HepG2 (cell line): ENCODE measurements around the gene PAQR3. TPM values are rescaled to one million over a fixed set of nuclear protein-coding genes. Genes with fewer than 3 reads are reported as not detected.

ENCODE experiments used
- ATAC-seq: fragments of 200-7000 bp; cut with Tn5 transposase; 3 replicates; pipeline ENCODE4 v1.9.1; 2020; ENCODE audit warnings: mild to moderate bottlenecking, moderate library complexity
- BruUV-seq: library from RNA; stranded (reverse); fragments of 400-500 nt; replicated peaks from 2 replicates; lab custom pipeline; 2021; lab: Mats Ljungman, UMichigan
- CTCF ChIA-PET: fragments of 300-600 bp; formaldehyde crosslinking; extraction: SDS; loops from one replicate; lab custom pipeline; 2021; ENCODE audit warnings: low total read pairs, inconsistent platforms, low intra/inter-chr PET ratio; lab: Yijun Ruan, JAX
- POLR2A ChIA-PET: fragments of 350-600 bp; sonication (Branson Sonifier 250); formaldehyde crosslinking; loops from one replicate; lab custom pipeline; 2020; ENCODE audit warnings: antibody characterized with exemption, inconsistent platforms; lab: Yijun Ruan, JAX
- DNase-seq: peaks from one replicate; pipeline ENCODE4 v3.0.0-alpha.2; 2015; ENCODE audit warnings: low spot score
- FAIRE-seq: peaks from 3 replicates; lab custom pipeline; 2011; peaks lifted over from hg19 to GRCh38; lab: Jason Lieb, UNC
- H2AFZ ChIP-seq: one replicate; pipeline ENCODE4 v1.6.1; 2011; ENCODE audit warnings: low read length, inconsistent platforms
- H3K27ac ChIP-seq: fragments of 300-600 bp; 3 replicates; pipeline ENCODE4 v1.8.0; 2011; ENCODE audit warnings: mixed run types, mild to moderate bottlenecking, mixed read lengths, low read length, inconsistent platforms; ENCODE audit not compliant: insufficient read depth; ENCODE audit errors: extremely low read length
- H3K27me3 ChIP-seq, 2 experiments: fragments of 200-600 bp in 1 of 2; 2 replicates in 1 of 2; 3 replicates in 1 of 2; pipeline versions ENCODE4 v1.6.0 to v1.8.0; 2011; ENCODE audit warnings: low read length in 2 of 2, mild to moderate bottlenecking in 2 of 2, moderate library complexity in 2 of 2, inconsistent platforms in 1 of 2; ENCODE audit not compliant: insufficient read depth in 2 of 2, control insufficient read depth in 1 of 2
- H3K36me3 ChIP-seq, 2 experiments: fragments of 200-600 bp in 1 of 2; replicated peaks in 1 of 2; 2 replicates in 1 of 2; 3 replicates in 1 of 2; pipeline versions ENCODE4 v1.5.1 to v1.8.0; 2011; ENCODE audit warnings: low read length in 2 of 2, inconsistent platforms in 1 of 2; ENCODE audit not compliant: insufficient read depth in 2 of 2, control insufficient read depth in 1 of 2
- H3K4me1 ChIP-seq: 2 replicates; pipeline ENCODE4 v1.5.1; 2012; ENCODE audit warnings: low read length, inconsistent platforms; ENCODE audit not compliant: insufficient read depth
- H3K4me2 ChIP-seq: 2 replicates; pipeline ENCODE4 v1.6.0; 2011; ENCODE audit warnings: low read depth, low read length, inconsistent platforms
- H3K4me3 ChIP-seq, 3 experiments: fragments of 200-600 bp in 1 of 3; sonication (generic), shearing (Covaris generic) in 1 of 3; replicated peaks in 1 of 3; 2 replicates each; pipeline ENCODE4 v1.5.1; 2011 to 2016; ENCODE audit warnings: low read length in 3 of 3, inconsistent platforms in 2 of 3, low read depth in 2 of 3, mild to moderate bottlenecking in 2 of 3, control low read depth in 1 of 3, mixed read lengths in 1 of 3; ENCODE audit not compliant: insufficient read depth in 1 of 3
- H3K79me2 ChIP-seq: one replicate; pipeline ENCODE4 v1.6.1; 2011; ENCODE audit warnings: low read length, inconsistent platforms; ENCODE audit not compliant: insufficient read depth
- H3K9ac ChIP-seq: 2 replicates; pipeline ENCODE4 v1.6.0; 2011; ENCODE audit warnings: mild to moderate bottlenecking, low read depth, low read length, inconsistent platforms; ENCODE audit not compliant: insufficient read depth
- H3K9me3 ChIP-seq: 2 replicates; pipeline ENCODE4 v1.5.1; 2012; ENCODE audit warnings: mild to moderate bottlenecking, low read length
- H4K20me1 ChIP-seq: 2 replicates; pipeline ENCODE4 v1.6.0; 2011; ENCODE audit warnings: inconsistent platforms, mild to moderate bottlenecking, low read length, moderate library complexity; ENCODE audit not compliant: insufficient read depth
- ARHGAP35 ChIP-seq: sonication (generic); formaldehyde crosslinking; IDR thresholded peaks from 2 replicates; pipeline ENCODE4 v1.9.0; 2022; ENCODE audit warnings: mild to moderate bottlenecking, inconsistent platforms, moderate library complexity, missing genetic modification reagents, borderline replicate concordance
- CREB1 ChIP-seq, 2 experiments: fragments of 450-650 bp in 1 of 2; IDR thresholded peaks; 2 replicates each; pipeline ENCODE4 v1.6.1; 2016 to 2017; ENCODE audit warnings: control low read depth in 1 of 2, mild to moderate bottlenecking in 1 of 2, missing compliant biosample characterization in 1 of 2, missing genetic modification characterization in 1 of 2
- CREM ChIP-seq, 2 experiments: sonication (generic) in 1 of 2; formaldehyde crosslinking in 1 of 2; IDR thresholded peaks; 2 replicates each; pipeline versions ENCODE4 v1.4.0 to v1.6.1; 2016 to 2020; ENCODE audit warnings: antibody characterized with exemption in 1 of 2, mild to moderate bottlenecking in 1 of 2, missing genetic modification reagents in 1 of 2
- IKZF1 ChIP-seq: fragments of 450-650 bp; IDR thresholded peaks from 2 replicates; pipeline ENCODE4 v1.7.1; 2016
- KDM6A ChIP-seq: IDR thresholded peaks from 2 replicates; pipeline ENCODE4 v1.6.1; 2016; ENCODE audit warnings: low read depth
- MYC ChIP-seq: sonication (generic); formaldehyde crosslinking; IDR thresholded peaks from 2 replicates; pipeline ENCODE4 v1.9.0; 2021; ENCODE audit warnings: missing genetic modification reagents, borderline replicate concordance
- NFYB ChIP-seq: sonication (generic); formaldehyde crosslinking; IDR thresholded peaks from 2 replicates; pipeline ENCODE4 v1.4.0; 2020; ENCODE audit warnings: missing genetic modification reagents
- PHF20 ChIP-seq: sonication (generic); formaldehyde crosslinking; IDR thresholded peaks from 2 replicates; pipeline ENCODE4 v1.5.0; 2020; ENCODE audit warnings: mild to moderate bottlenecking, missing genetic modification reagents
- PITX1 ChIP-seq: sonication (generic); formaldehyde crosslinking; IDR thresholded peaks from 2 replicates; pipeline ENCODE4 v1.5.1; 2020; ENCODE audit warnings: mild to moderate bottlenecking, missing genetic modification reagents
- PPARG ChIP-seq: conservative IDR thresholded peaks from 2 replicates; pipeline ENCODE4 v1.6.1; 2016; ENCODE audit warnings: missing biosample characterization, missing genetic modification reagents
- RELA ChIP-seq: sonication (generic); formaldehyde crosslinking; IDR thresholded peaks from 2 replicates; pipeline ENCODE4 v1.4.0; 2020; ENCODE audit warnings: missing genetic modification reagents
- TEAD2 ChIP-seq: sonication (generic); formaldehyde crosslinking; IDR thresholded peaks from 2 replicates; pipeline ENCODE4 v1.9.0; 2021; ENCODE audit warnings: missing genetic modification reagents
- ZNF619 ChIP-seq: sonication (generic); formaldehyde crosslinking; IDR thresholded peaks from 2 replicates; pipeline ENCODE4 v1.4.0; 2020; ENCODE audit warnings: mild to moderate bottlenecking, missing genetic modification reagents
- ZNF850 ChIP-seq: sonication (generic); formaldehyde crosslinking; conservative IDR thresholded peaks from 2 replicates; pipeline ENCODE4 v1.9.0; 2021; ENCODE audit warnings: mild to moderate bottlenecking, missing genetic modification reagents
- WGBS: methylation state at CpG from one replicate; pipeline ENCODE4 v1.1.6; 2017; ENCODE audit warnings: low lambda C conversion rate; 5-methylcytosine and 5-hydroxymethylcytosine counted together
- in situ Hi-C: cut with HindIII; loops from 2 replicates; pipeline ENCODE4 v1.10.0; 2017; ENCODE audit warnings: low pct_unique_long_range_greater_than_20kb; ENCODE audit not compliant: extremely low pct_ligation_motif_present
- intact Hi-C: fragments of 100-400 bp; cut with micrococcal nuclease; formaldehyde crosslinking; loops from one replicate; pipeline ENCODE4 v1.10.0; 2022; ENCODE audit not compliant: unreplicated experiment
- polyA plus RNA-seq, 8 experiments: library from polyadenylated mRNA; depleted of rRNA in 3 of 8; stranded (reverse) in 7 of 8; unstranded in 1 of 8; fragments of >200 nt; fragmentation: Illumina TruSeq in 4 of 8; extraction: Trizol in 4 of 8; gene quantifications; 2 replicates each; pipeline versions ENCODE4 v1.2.1 to v1.2.3, GENCODE V29; 2011 to 2016; ENCODE audit warnings: low read depth in 4 of 8, missing spikeins in 1 of 8, mixed read lengths in 1 of 8; ENCODE audit not compliant: insufficient read depth in 1 of 8
- total RNA-seq, 5 experiments: library from RNA; depleted of rRNA; stranded (reverse); fragments of >200 nt; fragmentation: Illumina TruSeq; extraction: Trizol; gene quantifications; 2 replicates each; pipeline ENCODE4 v1.2.3, GENCODE V29; 2016; ENCODE audit warnings: low read depth in 1 of 5
- TF ChIP-seq, protein P1 (sequence below): sonication (generic); formaldehyde crosslinking; IDR thresholded peaks from 2 replicates; pipeline ENCODE4 v1.4.0; 2020; ENCODE audit warnings: missing genetic modification reagents
- TF ChIP-seq, protein P2 (sequence below): sonication (generic); formaldehyde crosslinking; IDR thresholded peaks from 2 replicates; pipeline ENCODE4 v1.4.0; 2020; ENCODE audit warnings: missing genetic modification reagents, borderline replicate concordance
- TF ChIP-seq, protein P3 (sequence below): sonication (generic); formaldehyde crosslinking; IDR thresholded peaks from 2 replicates; pipeline ENCODE4 v1.4.0; 2020; ENCODE audit warnings: missing genetic modification reagents

The PAQR3 gene
- total and polyA plus RNA-seq, 2 of the 13 experiments (the other 11 are each of a cell fraction or from before 2014, with no cell fraction given), result 9.9 to 13.6 TPM

DNA sequence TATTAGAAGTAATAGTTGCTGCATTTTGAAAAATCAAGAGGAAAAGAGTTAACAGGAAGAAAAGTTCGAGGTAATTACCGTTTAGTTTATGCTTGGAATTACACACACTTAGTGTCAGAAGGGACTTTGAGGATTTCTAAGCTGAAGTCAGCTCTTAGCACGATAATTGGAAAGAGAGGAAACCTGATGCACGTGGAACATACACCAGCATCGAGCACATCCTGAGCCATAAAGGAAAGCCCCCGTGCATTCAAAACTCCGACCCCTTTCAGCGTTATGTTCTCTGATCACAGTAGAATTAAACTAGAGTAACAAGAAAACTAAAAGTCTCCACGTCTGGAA is 400 bp upstream of the PAQR3 start:
- Histone ChIP-seq H2AFZ (peak overlapping the region; percentile 97), H3K36me3 (no peaks in the 10 kb centered on the region), H3K9ac (peak overlapping the region; percentile 82; the same call in 1 of the 2 replicates), H3K79me2 (no peaks in the 10 kb centered on the region), H3K9me3 (no peaks in the 10 kb centered on the region), H3K27ac (no peak overlapping the region), H3K4me3 (peak overlapping the region; percentile 74 to 97 (median 76)), H3K27me3 (peaks cover 0 to 17% of the 10 kb centered on the region in 2 experiments; a peak in 3 of 5 replicates), H3K4me2 (peak overlapping the region; percentile 90), H4K20me1 (no peaks in the 10 kb centered on the region), H3K4me1 (peaks cover 51% of the 10 kb centered on the region)
- ATAC-seq (peak; percentile 6; the same call in 1 of the 3 replicates), DNase-seq (no peak), FAIRE-seq (no peak)
- TF ChIP-seq CREM (IDR thresholded peaks at IDR 0.05) (0 out of 2 replicates have a peak, but pooled peaks have one; percentile 8), CREM (CRISPR knock-in tag; IDR thresholded peaks at IDR 0.05) (no peak), TEAD2 (CRISPR knock-in tag) (no peak), RELA (CRISPR knock-in tag) (no peak), PHF20 (CRISPR knock-in tag) (no peak), MYC (0 out of 2 replicates have a peak, but pooled peaks have one; percentile 1), ZNF850 (CRISPR knock-in tag) (no peak), CREB1 (IDR thresholded peaks at IDR 0.05) (no peak), CREB1 (CRISPR knock-in tag; IDR thresholded peaks at IDR 0.05) (0 out of 2 replicates have a peak, but pooled peaks have one; percentile 20), ARHGAP35 (CRISPR knock-in tag) (no peak), IKZF1 (no peak), NFYB (CRISPR knock-in tag) (no peak), PITX1 (CRISPR knock-in tag) (no peak), ZNF619 (no peak), KDM6A (CRISPR knock-in tag) (no peak), PPARG (CRISPR knock-in tag) (no peak)
- TF ChIP-seq, protein P1, sequence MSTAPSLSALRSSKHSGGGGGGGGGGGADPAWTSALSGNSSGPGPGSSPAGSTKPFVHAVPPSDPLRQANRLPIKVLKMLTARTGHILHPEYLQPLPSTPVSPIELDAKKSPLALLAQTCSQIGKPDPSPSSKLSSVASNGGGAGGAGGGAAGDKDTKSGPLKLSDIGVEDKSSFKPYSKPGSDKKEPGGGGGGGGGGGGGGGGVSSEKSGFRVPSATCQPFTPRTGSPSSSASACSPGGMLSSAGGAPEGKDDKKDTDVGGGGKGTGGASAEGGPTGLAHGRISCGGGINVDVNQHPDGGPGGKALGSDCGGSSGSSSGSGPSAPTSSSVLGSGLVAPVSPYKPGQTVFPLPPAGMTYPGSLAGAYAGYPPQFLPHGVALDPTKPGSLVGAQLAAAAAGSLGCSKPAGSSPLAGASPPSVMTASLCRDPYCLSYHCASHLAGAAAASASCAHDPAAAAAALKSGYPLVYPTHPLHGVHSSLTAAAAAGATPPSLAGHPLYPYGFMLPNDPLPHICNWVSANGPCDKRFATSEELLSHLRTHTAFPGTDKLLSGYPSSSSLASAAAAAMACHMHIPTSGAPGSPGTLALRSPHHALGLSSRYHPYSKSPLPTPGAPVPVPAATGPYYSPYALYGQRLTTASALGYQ, result no peak
- TF ChIP-seq, protein P2, sequence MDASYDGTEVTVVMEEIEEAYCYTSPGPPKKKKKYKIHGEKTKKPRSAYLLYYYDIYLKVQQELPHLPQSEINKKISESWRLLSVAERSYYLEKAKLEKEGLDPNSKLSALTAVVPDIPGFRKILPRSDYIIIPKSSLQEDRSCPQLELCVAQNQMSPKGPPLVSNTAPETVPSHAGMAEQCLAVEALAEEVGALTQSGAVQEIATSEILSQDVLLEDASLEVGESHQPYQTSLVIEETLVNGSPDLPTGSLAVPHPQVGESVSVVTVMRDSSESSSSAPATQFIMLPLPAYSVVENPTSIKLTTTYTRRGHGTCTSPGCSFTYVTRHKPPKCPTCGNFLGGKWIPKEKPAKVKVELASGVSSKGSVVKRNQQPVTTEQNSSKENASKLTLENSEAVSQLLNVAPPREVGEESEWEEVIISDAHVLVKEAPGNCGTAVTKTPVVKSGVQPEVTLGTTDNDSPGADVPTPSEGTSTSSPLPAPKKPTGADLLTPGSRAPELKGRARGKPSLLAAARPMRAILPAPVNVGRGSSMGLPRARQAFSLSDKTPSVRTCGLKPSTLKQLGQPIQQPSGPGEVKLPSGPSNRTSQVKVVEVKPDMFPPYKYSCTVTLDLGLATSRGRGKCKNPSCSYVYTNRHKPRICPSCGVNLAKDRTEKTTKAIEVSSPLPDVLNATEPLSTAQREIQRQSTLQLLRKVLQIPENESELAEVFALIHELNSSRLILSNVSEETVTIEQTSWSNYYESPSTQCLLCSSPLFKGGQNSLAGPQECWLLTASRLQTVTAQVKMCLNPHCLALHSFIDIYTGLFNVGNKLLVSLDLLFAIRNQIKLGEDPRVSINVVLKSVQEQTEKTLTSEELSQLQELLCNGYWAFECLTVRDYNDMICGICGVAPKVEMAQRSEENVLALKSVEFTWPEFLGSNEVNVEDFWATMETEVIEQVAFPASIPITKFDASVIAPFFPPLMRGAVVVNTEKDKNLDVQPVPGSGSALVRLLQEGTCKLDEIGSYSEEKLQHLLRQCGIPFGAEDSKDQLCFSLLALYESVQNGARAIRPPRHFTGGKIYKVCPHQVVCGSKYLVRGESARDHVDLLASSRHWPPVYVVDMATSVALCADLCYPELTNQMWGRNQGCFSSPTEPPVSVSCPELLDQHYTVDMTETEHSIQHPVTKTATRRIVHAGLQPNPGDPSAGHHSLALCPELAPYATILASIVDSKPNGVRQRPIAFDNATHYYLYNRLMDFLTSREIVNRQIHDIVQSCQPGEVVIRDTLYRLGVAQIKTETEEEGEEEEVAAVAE, result no peak
- TF ChIP-seq, protein P3, sequence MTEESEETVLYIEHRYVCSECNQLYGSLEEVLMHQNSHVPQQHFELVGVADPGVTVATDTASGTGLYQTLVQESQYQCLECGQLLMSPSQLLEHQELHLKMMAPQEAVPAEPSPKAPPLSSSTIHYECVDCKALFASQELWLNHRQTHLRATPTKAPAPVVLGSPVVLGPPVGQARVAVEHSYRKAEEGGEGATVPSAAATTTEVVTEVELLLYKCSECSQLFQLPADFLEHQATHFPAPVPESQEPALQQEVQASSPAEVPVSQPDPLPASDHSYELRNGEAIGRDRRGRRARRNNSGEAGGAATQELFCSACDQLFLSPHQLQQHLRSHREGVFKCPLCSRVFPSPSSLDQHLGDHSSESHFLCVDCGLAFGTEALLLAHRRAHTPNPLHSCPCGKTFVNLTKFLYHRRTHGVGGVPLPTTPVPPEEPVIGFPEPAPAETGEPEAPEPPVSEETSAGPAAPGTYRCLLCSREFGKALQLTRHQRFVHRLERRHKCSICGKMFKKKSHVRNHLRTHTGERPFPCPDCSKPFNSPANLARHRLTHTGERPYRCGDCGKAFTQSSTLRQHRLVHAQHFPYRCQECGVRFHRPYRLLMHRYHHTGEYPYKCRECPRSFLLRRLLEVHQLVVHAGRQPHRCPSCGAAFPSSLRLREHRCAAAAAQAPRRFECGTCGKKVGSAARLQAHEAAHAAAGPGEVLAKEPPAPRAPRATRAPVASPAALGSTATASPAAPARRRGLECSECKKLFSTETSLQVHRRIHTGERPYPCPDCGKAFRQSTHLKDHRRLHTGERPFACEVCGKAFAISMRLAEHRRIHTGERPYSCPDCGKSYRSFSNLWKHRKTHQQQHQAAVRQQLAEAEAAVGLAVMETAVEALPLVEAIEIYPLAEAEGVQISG (CRISPR knock-in tag), result no peak
- CTCF ChIA-PET, result no interaction called here
- WGBS, result 3% methylated on average over 9 of the region's 9 CpGs
- in situ Hi-C loops (no loop called here), intact Hi-C loops (no loop called here)
- POLR2A ChIA-PET, result interaction anchor here (0.8 kb wide), 1 partner anchor 163 kb away, joined by 3 read pairs; the partner anchor contains the start of gene BMP2K
- BruUV-seq, result no TSS peak
